Measurements from ENCODE around the gene COL11A2.
A peak's percentile ranks its signal among the peaks of the same experiment; 100 is the strongest.

The COL11A2 gene

DNA sequence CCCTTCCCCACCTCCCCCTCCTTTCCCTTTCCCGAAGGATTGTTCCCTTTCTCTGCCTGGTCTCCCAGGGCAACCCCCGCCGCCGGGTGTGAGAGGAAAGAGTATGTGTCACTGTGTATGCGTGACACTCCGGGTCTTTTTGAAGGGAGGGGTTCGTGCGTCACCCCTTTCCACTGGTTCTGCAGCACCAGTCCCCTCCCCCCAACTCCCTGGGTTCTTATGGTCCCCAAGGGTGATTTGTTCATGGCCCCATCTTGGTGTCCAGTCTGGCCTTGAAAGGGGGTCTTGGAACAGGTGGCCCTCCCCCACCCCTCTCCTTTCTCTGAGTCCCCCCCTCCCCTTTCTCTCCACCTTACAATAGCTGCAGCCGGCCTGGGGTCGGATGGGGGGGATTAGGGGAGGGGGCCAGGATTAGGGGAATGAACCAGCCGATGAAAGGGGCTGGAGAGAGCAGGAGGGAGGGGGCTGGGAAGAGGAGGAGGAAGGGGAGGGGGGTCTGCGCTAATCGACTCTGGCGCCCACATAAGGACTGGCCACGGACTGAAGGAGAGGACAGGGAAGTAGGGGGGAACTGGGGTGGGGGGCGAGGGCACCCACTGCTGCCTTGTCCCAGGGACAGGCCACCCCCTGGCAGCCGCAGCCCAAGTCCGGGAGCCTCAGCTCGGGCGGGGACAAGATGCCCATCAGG is 14.7 kb upstream of the COL11A2 start:
- FAIRE-seq, result no peak

DNA sequence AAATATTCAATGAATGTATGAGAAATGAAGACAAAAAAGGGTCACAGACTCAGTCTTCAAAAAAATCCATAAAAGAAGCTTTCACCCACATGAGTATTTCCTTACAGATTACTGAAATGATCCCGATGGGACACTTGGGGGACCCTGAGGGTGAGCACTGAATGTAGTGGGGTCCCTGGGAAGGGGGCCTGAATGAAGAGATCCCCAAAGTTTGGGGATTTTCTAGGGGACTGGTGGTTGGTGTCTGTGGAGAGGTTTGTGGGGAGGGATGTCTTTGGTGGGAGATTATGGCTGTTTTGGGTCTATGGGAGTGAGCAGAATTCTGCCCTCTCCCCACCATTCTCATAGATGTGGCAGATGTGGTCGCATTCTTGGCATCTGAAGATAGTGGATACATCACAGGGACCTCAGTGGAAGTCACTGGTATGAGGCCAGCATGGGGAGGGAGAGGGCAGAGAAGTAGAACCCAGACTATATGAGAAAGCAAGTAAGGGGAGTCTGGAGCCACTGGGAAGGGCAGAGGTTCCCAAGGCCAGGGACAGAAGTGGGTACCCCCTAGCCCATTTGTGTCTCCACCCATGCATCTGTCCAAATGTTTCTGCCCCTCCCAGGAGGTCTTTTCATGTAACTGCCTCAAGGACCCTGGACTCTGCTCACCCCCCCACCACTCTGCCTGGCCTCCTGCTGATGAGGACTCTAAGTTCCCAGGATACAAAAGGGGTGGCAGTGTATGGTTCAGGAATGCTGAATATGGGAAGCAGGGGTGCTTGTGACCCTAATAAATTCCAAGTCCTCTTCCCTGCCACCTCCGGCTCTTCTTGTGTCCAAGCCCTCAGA is 14.0 kb upstream of the COL11A2 start:
- no peak for DNase-seq (ENCODE audit: extremely low spot score, insufficient read length, low read depth)
- no peak for FAIRE-seq

More for the DNA sequence above, 14.7 kb upstream of the COL11A2 start:
- DNase-seq (ENCODE audit: extremely low spot score, insufficient read length, low read depth), result no peak

DNA sequence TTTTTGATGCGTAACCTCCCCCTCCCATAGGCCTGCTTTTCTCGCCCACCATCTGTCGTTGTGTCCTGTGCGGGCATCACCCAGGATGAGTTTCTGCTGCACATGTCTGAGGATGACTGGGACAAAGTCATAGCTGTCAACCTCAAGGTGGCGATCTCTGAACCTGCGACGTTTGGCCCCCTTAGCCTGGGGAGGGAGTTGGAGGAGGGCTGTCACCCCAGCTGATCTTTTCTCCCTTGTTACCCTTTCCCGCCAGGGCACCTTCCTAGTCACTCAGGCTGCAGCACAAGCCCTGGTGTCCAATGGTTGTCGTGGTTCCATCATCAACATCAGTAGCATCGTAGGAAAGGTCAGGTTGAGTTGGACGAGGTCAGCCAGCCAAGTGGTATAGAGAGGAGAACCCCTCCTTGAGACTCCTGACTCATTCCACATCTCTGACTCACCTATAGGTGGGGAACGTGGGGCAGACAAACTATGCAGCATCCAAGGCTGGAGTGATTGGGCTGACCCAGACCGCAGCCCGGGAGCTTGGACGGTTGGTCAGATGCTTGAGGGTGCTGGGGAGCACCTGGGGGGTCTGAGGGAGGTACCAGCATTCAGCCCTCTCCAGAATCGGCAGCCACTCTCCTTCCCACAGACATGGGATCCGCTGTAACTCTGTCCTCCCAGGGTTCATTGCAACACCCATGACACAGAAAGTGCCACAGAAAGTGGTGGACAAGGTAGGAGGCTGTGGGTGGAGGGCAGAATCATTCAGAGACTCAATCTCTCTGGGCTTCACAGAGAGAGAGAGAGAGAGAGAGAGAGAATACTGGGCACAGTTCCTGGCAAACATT is 13.1 kb upstream of the COL11A2 start:
- FAIRE-seq, result no peak
- DNase-seq (ENCODE audit: extremely low spot score, insufficient read length, low read depth), result no peak

DNA sequence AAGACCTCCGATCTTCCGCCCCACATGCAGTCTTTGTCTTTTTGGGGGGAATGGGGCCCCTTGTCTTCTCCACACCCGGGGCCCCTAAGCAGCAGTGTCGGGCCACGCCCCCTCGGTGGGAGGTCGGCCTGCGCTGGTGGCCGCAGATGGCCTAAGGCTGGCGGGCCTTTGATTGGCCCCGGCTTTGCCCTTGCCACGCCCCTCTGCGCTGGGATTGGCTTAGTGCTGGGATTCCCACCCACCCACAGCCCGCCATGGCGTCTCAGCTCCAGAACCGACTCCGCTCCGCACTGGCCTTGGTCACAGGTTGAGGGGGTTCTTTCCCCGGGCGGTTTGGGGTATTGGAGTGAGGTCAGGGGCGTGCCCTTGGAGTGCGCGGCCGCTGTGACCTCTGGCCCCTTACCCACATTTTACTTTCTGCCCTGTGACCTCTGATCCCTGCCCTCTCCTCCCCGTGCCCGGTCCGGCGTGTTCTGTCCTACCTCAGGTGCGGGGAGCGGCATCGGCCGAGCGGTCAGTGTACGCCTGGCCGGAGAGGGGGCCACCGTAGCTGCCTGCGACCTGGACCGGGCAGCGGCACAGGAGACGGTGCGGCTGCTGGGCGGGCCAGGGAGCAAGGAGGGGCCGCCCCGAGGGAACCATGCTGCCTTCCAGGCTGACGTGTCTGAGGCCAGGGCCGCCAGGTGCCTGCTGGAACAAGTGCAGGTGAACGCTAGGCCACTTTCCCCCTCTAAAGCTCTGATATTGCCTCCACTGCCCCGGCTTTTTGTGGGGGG is 12.3 kb upstream of the COL11A2 start, which contains the start of gene HSD17B8:
Gene HSD17B8, plus strand, starts transcription at position 241 of the 776 bp plus-strand sequence. Its CDS starts 14 bp downstream, at position 255.
- DNase-seq (ENCODE audit: extremely low spot score, insufficient read length, low read depth) (peak; percentile 90), FAIRE-seq (peak; percentile 90)

DNA sequence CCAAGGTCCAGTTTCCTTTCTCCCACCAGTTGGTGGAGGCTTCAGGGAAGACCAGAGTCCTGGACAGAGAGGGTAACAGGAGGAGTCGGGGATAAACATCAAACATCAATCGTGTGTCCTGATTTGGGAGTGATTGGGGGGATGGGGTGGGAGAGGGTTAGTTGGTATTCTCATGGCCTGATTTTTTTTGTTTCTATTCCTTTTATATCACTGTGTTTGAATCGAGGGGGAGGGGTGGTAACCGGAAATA is 11.8 kb upstream of the COL11A2 start:
- no peak for DNase-seq (ENCODE audit: extremely low spot score, insufficient read length, low read depth)
- FAIRE-seq, result no peak

DNA sequence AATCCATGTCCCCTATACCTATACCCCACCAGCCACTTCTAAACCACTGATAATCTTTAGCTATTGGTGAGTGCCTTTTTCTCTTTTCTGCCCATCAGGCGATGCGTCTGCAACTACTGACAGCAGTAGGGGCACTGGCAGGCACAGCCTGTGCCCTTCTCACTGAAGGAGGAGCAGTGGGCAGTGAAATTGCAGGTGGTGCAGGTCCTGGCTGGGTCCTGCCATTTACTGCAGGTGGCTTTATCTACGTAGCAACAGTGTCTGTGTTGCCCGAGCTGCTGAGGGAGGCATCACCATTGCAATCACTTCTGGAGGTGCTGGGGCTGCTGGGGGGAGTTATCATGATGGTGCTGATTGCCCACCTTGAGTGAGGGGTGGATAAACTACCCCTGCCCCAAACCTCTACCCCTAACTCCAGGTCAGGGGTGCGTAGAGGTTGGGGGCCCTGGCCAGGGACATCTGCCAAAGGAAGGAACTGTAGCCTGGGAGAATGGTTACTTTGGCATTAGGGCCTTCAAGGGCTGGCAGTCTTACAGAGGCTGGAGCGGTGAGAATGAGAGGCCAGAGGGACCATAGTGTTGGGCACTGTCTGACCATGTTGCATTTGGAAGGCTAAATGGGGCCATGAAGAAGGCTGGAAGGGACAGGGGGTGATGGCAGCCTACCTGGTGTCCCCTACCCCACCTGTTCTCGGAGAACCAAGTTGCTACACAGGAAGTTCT is 11.3 kb upstream of the COL11A2 start:
- FAIRE-seq (no peak), DNase-seq (ENCODE audit: extremely low spot score, insufficient read length, low read depth) (no peak)

DNA sequence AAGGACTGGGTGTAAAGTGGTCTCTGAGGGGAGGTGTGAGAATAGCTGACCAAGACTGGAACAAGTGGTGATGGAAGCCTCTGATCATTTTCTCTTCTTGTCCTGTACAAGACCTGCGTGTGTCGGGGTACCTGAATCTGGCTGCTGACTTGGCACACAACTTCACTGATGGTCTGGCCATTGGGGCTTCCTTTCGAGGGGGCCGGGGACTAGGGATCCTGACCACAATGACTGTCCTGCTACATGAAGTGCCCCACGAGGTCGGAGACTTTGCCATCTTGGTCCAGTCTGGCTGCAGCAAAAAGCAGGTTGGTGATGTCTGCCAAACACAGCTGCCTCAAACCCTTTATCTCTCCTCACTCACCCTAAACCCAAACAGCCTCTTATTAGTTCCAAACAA is 10.5 kb upstream of the COL11A2 start:
- FAIRE-seq (no peak), DNase-seq (ENCODE audit: extremely low spot score, insufficient read length, low read depth) (no peak)

DNA sequence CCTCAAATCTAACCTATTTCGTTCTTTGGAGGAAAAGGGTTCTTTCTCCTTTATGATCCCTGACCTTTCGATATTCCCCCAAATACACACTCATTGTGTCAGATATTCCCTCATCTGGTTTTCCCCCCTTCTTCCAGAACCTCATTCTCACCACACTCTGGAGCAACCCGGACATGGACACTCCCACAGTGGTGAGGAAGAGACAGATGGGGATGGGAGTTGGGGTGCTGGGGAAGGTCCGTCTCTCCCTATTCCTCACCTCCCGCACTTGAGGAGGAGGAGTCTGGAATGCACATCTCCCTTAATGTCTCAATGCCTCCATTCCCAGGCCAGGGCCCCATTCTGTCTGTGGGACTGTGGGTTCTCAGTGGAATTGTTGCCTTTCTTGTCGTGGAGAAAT is 9.7 kb upstream of the COL11A2 start:
- FAIRE-seq, result no peak
- no peak for DNase-seq (ENCODE audit: extremely low spot score, insufficient read length, low read depth)

DNA sequence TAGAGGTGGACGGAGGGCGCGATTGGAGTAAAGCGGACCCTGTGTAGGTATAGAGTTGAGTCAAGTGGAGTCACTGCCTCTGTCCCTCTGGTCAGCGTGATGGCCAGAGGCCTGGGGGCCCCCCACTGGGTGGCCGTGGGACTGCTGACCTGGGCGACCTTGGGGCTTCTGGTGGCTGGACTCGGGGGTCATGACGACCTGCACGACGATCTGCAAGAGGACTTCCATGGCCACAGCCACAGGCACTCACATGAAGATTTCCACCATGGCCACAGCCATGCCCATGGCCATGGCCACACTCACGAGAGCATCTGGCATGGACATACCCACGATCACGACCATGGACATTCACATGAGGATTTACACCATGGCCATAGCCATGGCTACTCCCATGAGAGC is 8.9 kb upstream of the COL11A2 start:
- DNase-seq (ENCODE audit: extremely low spot score, insufficient read length, low read depth) (no peak), FAIRE-seq (no peak)

DNA sequence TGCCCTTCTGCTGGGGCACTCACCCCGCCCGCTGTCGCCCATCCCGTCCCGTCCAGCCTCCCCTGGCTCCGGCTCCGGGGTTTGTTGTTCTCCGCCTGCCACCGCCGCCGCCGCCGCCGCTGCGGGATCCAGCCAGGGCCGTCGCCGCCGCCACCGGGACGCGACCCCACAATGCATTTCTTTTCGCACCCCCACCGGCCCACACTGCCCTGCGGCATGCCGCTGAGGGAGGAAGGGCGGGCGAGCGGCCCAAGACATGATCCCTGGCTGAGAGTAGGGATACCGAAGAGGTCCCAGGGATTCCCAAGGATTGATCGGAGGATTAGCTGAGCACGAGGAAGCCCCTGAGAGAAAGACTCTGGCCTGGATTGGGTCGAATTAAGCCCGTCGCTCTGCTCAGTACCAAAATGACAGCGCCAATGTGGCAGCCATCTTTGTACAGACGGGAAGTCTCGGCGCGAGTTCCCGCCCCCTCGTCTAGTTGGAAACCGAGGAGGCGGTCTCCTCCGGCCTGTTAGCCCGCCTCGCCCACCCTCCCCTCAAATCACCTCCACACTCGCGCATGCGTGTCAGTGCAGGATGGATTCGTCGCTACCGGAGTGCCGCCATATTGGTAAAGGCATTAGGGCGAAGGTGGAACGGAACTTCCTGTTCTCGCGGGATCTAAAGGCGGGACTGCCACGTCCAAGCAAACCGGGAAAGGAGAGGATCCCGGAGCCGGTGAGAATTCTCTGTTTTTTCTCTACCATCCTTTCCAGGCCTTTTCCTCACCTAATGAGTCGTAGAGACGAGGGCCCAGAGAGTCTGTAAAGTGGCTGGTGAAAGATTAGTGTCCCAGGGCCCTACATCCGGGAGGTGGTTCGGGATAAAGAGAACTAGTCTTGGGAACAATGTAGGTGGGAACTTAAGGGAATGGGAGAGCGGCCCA is 8.2 kb upstream of the COL11A2 start, which contains the start of the genes RXRB and SLC39A7:
Gene RXRB, minus strand, starts transcription at position 447 of the 928 bp plus-strand sequence. Its CDS starts 189 bp downstream, at position 258.
Gene SLC39A7, plus strand, starts transcription at position 649 of the 928 bp plus-strand sequence. CDS start 379 bp downstream, outside the sequence.
- DNase-seq (ENCODE audit: extremely low spot score, insufficient read length, low read depth) (peak; percentile 94), FAIRE-seq (peak; percentile 96)

DNA sequence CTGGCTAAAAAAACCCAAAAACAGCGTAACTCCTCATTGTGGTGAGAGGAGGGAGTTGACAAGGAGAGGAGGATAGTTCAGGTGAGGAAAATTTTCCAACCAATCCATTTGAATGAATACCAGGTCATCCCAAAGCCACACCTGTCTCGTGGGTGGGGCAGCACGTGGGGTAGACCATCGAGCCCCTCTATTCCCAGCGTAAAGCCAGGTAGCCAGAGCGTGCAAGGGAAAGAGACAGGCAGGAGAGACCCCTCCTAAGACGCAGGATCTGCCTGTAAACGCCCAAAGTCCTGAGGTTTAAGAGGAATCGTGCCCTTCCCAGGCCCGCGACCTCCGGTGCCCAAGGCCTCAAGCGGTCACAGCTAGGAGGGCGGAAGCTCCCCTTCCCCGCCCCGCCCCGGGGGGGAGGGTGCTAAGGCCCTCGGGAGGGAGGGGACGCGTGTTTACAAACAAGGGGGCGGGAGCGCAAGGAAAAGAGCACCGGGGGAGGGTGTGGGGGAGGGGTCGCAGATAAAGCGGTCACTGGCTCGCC is 7.5 kb upstream of the COL11A2 start:
- DNase-seq (ENCODE audit: extremely low spot score, insufficient read length, low read depth), result peak; percentile 69
- FAIRE-seq, result peak; percentile 41

DNA sequence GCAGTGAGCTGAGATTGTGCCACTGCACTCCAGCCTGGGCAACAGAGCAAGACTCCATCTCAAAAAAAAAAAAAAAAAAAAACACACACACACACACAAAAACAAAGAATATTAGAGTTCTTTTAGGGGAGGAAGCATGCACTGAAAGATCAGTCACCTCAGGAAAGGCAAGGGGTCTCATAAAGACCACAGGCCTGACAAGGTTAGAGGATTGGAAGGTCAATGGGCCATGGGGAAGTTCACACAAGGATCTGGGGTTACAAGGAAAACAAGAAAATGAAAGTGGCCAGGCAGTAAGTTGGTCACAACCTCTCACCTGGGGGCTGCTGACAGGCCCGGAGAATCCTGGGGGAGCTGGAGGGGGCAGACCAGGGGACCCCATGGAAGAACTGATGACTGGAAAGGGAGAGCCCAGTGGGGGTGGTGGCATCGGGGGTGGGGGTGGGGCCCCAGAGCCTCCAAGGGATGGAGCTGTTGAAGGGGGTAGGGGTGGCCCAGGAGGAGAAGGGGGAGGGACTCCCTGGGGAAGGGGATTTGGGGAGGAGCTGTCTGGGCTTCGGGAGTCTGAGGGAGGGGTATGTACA is 6.7 kb upstream of the COL11A2 start:
- FAIRE-seq (no peak), DNase-seq (ENCODE audit: extremely low spot score, insufficient read length, low read depth) (no peak)

DNA sequence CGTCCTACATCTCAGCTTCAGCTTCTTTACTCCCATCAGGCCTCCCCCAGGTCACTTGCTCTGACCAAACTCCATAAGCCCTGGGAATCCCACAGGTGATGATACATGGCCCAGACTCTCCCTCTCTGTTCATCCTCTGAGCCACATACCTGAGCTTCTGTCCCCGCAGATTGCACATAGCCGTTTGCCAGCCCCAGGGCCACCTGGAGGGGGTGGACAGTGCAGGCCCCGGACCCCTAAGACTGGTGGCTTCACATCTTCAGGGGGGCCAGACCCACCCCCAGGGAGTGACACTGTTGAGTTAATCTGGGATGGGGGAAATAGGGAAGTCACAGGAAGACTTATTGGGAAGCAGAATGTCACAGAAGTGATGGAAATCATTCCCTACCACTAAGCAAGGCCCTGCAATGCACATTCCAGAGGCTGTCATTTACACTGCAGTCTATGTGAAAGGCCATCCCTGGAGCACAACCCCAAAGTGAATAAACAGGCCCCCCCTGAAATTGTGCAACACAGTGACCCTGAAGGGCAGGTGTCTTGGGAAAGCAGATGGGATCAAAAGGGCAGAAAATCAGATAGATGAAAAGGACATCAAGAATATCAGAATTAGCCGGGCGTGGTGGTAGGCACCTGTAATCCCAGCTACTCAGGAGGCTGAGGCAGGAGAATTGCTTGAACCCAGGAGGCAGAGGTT is 6.0 kb upstream of the COL11A2 start:
- no peak for FAIRE-seq
- no peak for DNase-seq (ENCODE audit: extremely low spot score, insufficient read length, low read depth)

DNA sequence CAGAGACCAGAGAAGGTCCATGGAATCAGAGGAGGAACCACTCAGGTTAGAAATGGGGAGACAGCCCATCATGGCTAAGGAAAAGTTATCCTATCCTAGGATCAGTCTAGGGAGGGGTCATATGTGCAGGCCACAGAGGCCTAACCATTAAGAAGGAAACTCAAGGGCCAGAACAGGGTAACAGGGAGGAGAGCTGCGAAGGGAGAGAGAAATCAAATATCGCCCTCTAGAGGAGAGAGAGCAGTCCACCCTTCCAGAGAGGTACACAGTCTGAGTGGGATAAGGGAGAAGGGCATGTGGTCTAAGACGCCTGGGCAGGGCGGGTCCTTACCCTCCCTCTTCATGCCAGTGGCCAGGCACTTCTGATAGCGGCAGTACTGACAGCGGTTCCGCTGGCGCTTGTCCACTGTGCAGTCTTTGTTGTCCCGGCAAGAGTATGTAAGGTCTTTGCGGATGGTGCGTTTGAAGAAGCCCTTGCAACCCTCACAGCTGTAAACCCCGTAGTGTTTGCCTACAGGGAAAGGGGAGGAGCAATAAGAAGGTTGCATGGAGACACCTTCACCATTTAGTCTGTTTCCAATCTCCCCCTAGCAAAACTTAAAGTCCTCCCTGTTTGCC is 5.3 kb upstream of the COL11A2 start:
- DNase-seq (ENCODE audit: extremely low spot score, insufficient read length, low read depth) (no peak), FAIRE-seq (peak; percentile 33)

DNA sequence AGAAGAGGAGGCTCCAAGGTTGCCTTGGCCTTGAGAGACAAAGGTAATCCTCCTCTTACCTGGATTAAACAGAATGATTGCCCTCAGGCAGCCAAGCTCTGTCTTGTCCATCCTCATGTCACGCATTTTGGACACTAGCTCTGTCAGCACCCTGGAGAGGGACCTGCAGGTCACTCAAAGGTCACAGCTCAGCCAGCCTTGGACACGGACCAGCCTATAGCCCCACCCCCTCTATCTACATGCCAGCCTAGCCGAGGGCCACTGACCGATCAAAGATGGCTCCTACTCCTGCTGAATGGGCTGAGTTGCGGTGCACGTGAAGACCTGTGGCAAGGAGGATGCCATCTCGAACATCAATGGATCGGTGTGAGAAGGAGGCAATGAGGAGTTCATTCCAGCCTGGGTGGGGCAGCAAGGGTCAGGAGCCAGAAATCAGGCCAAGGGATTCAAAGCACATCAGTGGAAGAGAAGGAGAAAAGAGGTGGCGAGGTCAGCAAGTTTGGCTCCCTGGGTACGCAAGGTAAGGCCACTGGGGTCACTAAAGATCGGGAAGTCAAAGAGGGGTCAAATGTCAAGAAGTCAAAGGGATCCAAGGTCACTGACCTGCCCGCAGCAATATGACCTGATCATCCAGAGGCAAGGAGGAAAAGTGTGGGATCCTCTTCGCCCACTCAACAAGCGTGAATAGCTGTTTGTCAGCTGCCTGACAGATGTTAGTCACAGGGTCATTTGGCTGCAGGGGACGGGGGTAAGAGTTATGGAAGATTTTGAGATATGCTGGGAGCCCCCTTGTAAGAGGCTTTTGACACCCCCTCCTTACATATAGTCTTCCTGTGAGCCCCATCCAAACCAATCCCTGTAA is 3.3 kb upstream of the COL11A2 start:
- no peak for FAIRE-seq
- no peak for DNase-seq (ENCODE audit: extremely low spot score, insufficient read length, low read depth)
